ENCODE results near the gene TAF7L. TPM values are rescaled to one million over a fixed set of nuclear protein-coding genes. Genes with fewer than 3 reads are reported as not detected.

The TAF7L gene
- total and polyA plus RNA-seq, 4 donors: 0.20 to 0.72 (median 0.24) TPM

DNA sequence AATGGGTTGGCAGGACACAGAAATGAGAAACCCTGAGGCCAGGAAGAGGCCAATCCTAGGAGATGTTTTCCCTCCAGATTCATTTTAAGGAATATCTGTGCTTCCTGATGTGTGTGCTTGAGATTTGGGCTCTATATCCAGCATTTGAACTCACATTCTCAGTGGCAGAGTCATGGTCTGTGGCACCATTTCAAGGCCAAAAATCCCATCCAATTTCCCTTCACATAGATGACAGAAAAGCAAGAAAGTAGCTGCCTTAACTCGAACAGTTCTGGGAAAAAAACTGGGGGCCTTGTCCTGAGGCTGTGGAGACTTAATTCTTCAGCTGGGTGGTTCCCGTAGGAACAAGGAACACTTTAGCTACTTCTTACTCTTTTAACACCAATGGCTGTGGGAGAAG, 27.4 kb downstream of the TAF7L start:
- Histone ChIP-seq H3K27ac (ENCODE audit: low read depth, low read length) (no peak overlapping the region), H3K4me1 (ENCODE audit: control insufficient read depth, insufficient read depth, low read length) (no peaks in the 10 kb centered on the region), H3K27me3 (ENCODE audit: control insufficient read depth, insufficient read depth, low read length) (peaks cover 9% of the 10 kb centered on the region), H3K36me3 (ENCODE audit: control insufficient read depth, insufficient read depth, low read length) (no peaks in the 10 kb centered on the region), H3K9me3 (ENCODE audit: control insufficient read depth, insufficient read depth, low read length) (no peaks in the 10 kb centered on the region), H3K4me3 (ENCODE audit: low read depth, low read length) (no peak overlapping the region)
- DNase-seq (ENCODE audit: low read depth in 4 of 6, low spot score in 6 of 6): no peak
- WGBS (ENCODE audit: insufficient coverage): no CpG with 5 or more reads among the region's 2 CpGs

DNA sequence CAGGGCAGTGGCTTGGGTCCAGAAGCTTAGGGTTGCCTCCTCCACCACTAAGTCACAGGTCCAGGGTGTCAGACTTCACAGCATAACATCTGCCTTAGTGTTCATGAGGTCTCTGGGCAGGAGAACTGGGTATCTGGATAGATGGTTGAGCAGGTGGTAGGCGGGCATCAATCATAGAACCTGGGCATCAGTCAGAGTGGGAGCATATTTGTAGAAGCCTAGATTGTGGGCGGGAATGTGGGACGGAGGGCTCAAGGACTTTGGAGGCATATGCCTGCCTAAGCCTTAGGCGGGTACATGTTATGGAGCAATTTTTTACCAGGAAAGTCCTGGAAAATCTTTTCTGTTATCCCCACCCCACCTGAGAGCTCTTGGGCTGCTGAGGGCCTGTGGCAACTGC, 28.5 kb downstream of the TAF7L start:
- peaks cover 5% of the 10 kb centered on the region for H3K36me3 ChIP-seq (ENCODE audit: control insufficient read depth, insufficient read depth, low read length)
- no peaks in the 10 kb centered on the region for H3K4me1 ChIP-seq (ENCODE audit: control insufficient read depth, insufficient read depth, low read length)
- no peaks in the 10 kb centered on the region for H3K9me3 ChIP-seq (ENCODE audit: control insufficient read depth, insufficient read depth, low read length)
- H3K27ac ChIP-seq (ENCODE audit: low read depth, low read length): no peak overlapping the region
- no peak overlapping the region for H3K4me3 ChIP-seq (ENCODE audit: low read depth, low read length)
- 74% methylated on average over 3 of the region's 4 CpGs for WGBS (ENCODE audit: insufficient coverage)
- DNase-seq (ENCODE audit: low read depth in 4 of 6, low spot score in 6 of 6): no peak
- H3K27me3 ChIP-seq (ENCODE audit: control insufficient read depth, insufficient read depth, low read length): peaks cover 9% of the 10 kb centered on the region

DNA sequence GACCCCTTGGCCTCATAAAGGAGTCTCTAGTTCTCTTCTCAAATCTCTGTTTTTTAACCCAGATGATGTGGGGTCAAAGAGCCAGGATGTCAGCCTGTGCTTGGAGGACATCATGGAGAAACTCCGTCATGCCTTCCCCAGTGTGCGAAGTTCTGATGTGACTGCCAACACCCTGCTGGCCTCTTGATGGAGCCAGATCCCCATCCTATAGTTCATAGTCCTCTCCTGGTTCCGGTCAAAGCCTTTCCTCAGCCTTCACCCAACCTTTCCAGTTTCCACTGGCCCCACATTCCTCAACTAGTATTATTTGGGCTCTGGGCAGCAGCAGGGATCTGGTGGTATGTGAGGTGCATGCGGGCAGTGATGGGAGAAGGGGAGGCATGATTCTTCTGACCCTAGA, 30.7 kb downstream of the TAF7L start:
- DNase-seq (ENCODE audit: low read depth in 4 of 6, low spot score in 6 of 6): no peak
- H3K9me3 ChIP-seq (ENCODE audit: control insufficient read depth, insufficient read depth, low read length): no peaks in the 10 kb centered on the region
- 60% methylated on average over 3 of the region's 4 CpGs for WGBS (ENCODE audit: insufficient coverage)
- peaks cover 5% of the 10 kb centered on the region for H3K36me3 ChIP-seq (ENCODE audit: control insufficient read depth, insufficient read depth, low read length)
- H3K4me3 ChIP-seq (ENCODE audit: low read depth, low read length): no peak overlapping the region
- no peak overlapping the region for H3K27ac ChIP-seq (ENCODE audit: low read depth, low read length)
- peaks cover 9% of the 10 kb centered on the region for H3K27me3 ChIP-seq (ENCODE audit: control insufficient read depth, insufficient read depth, low read length)
- no peaks in the 10 kb centered on the region for H3K4me1 ChIP-seq (ENCODE audit: control insufficient read depth, insufficient read depth, low read length)

DNA sequence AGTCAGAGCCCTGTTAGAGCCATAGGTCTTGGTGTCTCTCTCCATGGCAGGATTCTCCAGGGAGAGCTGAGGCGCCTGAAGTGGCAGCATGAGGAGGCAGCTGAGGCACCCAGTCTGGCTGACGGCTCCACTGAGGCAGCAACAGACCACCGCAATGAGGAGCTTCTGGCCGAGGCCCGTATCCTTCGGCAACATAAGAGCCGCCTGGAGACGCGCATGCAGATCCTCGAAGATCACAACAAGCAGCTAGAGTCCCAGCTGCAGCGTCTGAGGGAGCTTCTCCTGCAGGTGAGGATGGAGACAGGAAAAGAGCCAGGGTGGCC, 32.9 kb downstream of the TAF7L start:
- Histone ChIP-seq H3K9me3 (ENCODE audit: control insufficient read depth, insufficient read depth, low read length) (no peaks in the 10 kb centered on the region), H3K27me3 (ENCODE audit: control insufficient read depth, insufficient read depth, low read length) (peaks cover 6% of the 10 kb centered on the region), H3K36me3 (ENCODE audit: control insufficient read depth, insufficient read depth, low read length) (peaks cover 12% of the 10 kb centered on the region), H3K4me1 (ENCODE audit: control insufficient read depth, insufficient read depth, low read length) (no peaks in the 10 kb centered on the region), H3K27ac (ENCODE audit: low read depth, low read length) (no peak overlapping the region), H3K4me3 (ENCODE audit: low read depth, low read length) (no peak overlapping the region)
- no peak for DNase-seq (ENCODE audit: low read depth in 4 of 6, low spot score in 6 of 6)
- 85% methylated on average over 11 of the region's 11 CpGs for WGBS (ENCODE audit: insufficient coverage)

DNA sequence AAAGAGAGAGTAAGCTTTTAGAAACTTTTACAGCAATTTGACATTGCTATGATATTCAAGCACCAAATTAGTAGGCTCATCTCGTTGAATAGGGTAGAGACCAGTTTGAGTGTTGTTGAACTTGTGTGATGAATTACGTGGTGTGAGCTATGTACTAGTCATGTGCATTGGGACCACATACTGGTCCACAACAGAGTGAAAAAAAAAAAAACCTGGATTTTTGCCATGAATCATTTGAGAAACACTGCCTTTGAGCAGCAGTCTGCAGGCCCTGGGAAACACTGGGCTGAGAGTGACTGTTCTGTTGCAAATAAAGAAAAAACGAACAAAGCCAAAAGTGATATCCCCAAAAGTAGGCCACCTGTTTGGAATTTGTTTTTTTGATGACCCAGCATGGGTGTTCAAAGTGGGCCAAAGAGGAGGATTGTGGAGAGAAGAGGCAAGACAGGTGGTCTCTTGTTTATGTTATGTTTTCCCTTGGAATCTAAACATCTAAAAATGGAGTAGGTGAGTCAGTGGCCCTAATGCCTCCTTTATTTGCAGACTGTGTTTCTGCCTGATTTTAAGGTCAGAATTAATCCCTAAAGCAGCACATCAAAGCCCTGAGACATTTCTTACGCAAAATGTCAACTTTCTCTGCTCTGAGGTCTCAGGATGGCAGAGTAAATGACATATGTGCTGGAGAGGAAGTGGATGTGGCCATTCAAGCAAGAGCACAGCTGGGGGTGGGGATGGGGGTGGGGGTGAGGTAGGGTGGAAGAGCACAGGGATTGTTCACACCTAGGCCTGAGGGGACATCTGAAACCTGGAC, 33.5 kb downstream of the TAF7L start:
- WGBS (ENCODE audit: insufficient coverage): 75% methylated on average over 4 of the region's 4 CpGs
- DNase-seq (ENCODE audit: low read depth in 4 of 6, low spot score in 6 of 6): no peak
- Histone ChIP-seq H3K4me3 (ENCODE audit: low read depth, low read length) (no peak overlapping the region), H3K27ac (ENCODE audit: low read depth, low read length) (no peak overlapping the region), H3K4me1 (ENCODE audit: control insufficient read depth, insufficient read depth, low read length) (no peaks in the 10 kb centered on the region), H3K27me3 (ENCODE audit: control insufficient read depth, insufficient read depth, low read length) (peaks cover 6% of the 10 kb centered on the region), H3K9me3 (ENCODE audit: control insufficient read depth, insufficient read depth, low read length) (no peaks in the 10 kb centered on the region), H3K36me3 (ENCODE audit: control insufficient read depth, insufficient read depth, low read length) (peaks cover 12% of the 10 kb centered on the region)

DNA sequence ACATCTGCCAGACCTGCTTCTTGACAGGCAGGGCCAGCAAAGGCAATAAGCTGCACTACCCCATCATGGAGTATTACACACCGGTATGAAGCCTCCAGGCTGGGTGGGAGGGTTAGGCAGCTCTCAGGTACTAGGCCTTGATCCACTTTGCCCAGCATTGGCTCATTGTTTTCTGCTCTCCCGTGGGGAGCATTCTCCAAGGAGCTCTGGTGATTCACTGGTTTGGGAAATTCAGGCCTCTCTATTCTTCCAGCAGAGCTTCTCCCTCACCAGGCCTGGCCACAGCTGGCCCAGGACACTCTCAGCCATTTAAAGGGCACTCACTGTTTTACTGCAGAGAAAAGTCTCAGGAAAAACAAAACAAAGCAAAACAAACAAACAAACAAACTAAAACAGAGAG, 38.5 kb downstream of the TAF7L start:
- Histone ChIP-seq H3K27me3 (ENCODE audit: control insufficient read depth, insufficient read depth, low read length) (peaks cover 2% of the 10 kb centered on the region), H3K4me1 (ENCODE audit: control insufficient read depth, insufficient read depth, low read length) (no peaks in the 10 kb centered on the region), H3K9me3 (ENCODE audit: control insufficient read depth, insufficient read depth, low read length) (no peaks in the 10 kb centered on the region), H3K27ac (ENCODE audit: low read depth, low read length) (no peak overlapping the region), H3K4me3 (ENCODE audit: low read depth, low read length) (no peak overlapping the region), H3K36me3 (ENCODE audit: control insufficient read depth, insufficient read depth, low read length) (peaks cover 13% of the 10 kb centered on the region)
- DNase-seq (ENCODE audit: low read depth in 4 of 6, low spot score in 6 of 6): no peak
- 45% methylated on average over 2 of the region's 2 CpGs for WGBS (ENCODE audit: insufficient coverage)

DNA sequence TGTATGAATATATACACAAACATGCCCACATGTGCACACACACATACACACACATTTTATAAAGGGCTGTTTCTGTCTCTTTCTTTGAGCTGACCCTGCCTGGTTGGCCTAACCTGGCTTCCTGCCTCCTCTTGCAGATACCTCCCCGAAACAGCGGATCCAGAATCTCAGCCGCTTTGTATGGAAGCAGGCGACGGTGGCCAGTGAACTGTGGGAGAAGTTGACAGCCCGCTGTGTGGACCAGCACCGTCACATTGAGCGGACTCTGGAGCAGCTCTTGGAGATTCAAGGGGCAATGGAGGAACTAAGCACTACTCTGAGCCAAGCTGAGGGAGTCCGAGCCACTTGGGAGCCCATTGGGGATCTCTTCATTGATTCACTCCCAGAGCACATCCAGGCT, 49.6 kb downstream of the TAF7L start:
- H3K27ac ChIP-seq (ENCODE audit: low read depth, low read length): no peak overlapping the region
- peaks cover 5% of the 10 kb centered on the region for H3K36me3 ChIP-seq (ENCODE audit: control insufficient read depth, insufficient read depth, low read length)
- H3K9me3 ChIP-seq (ENCODE audit: control insufficient read depth, insufficient read depth, low read length): no peaks in the 10 kb centered on the region
- H3K4me1 ChIP-seq (ENCODE audit: control insufficient read depth, insufficient read depth, low read length): no peaks in the 10 kb centered on the region
- no peak for DNase-seq (ENCODE audit: low read depth in 4 of 6, low spot score in 6 of 6)
- WGBS (ENCODE audit: insufficient coverage): 73% methylated on average over 9 of the region's 9 CpGs
- no peak overlapping the region for H3K4me3 ChIP-seq (ENCODE audit: low read depth, low read length)
- H3K27me3 ChIP-seq (ENCODE audit: control insufficient read depth, insufficient read depth, low read length): no peaks in the 10 kb centered on the region

DNA sequence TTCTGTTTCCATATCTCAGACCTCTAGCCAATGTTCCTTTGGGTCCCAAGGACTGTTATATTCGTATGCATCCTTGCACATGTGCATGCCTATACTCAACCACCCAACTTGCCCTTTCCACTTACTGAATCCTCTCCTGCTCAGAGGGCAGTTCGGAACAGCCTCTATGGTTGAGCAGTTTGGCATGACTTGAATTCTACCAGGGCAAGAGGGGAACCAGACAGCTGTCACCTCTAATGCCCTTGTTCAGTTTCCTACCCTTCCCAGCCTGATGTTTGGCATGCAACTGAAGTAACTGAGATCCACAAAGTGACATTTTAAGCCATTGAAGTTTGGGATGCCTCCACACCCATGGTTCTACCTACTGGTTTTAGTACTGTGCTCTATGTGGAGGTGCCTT, 54.1 kb downstream of the TAF7L start:
- no peaks in the 10 kb centered on the region for H3K4me1 ChIP-seq (ENCODE audit: control insufficient read depth, insufficient read depth, low read length)
- H3K36me3 ChIP-seq (ENCODE audit: control insufficient read depth, insufficient read depth, low read length): peaks cover 11% of the 10 kb centered on the region
- H3K4me3 ChIP-seq (ENCODE audit: low read depth, low read length): no peak overlapping the region
- H3K27me3 ChIP-seq (ENCODE audit: control insufficient read depth, insufficient read depth, low read length): peaks cover 5% of the 10 kb centered on the region
- no peak for DNase-seq (ENCODE audit: low read depth in 4 of 6, low spot score in 6 of 6)
- H3K9me3 ChIP-seq (ENCODE audit: control insufficient read depth, insufficient read depth, low read length): no peaks in the 10 kb centered on the region
- H3K27ac ChIP-seq (ENCODE audit: low read depth, low read length): no peak overlapping the region
- 70% methylated on average over 2 of the region's 2 CpGs for WGBS (ENCODE audit: insufficient coverage)

DNA sequence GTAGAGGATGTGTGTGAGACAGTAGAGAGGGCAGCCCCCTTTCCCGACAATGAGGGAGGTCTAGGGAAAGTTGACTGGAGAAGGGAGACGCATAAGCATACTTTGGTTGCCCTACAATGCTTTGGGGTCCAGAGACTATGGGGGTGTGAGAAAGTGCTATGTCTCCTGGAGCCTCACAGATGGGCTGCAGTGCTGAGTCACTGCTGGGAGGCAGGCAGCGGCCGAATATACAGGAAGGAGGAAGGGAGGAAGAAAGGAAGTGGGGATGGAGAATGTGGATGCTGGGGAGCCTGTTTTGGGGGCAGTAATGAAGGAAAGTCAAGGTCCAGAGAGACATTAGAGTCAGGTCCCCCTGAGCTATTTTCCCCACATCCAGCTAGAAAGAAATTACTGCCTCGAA, 58.8 kb downstream of the TAF7L start:
- WGBS (ENCODE audit: insufficient coverage): 87% methylated on average over 3 of the region's 5 CpGs
- H3K9me3 ChIP-seq (ENCODE audit: control insufficient read depth, insufficient read depth, low read length): no peaks in the 10 kb centered on the region
- no peak overlapping the region for H3K27ac ChIP-seq (ENCODE audit: low read depth, low read length)
- peaks cover 9% of the 10 kb centered on the region for H3K27me3 ChIP-seq (ENCODE audit: control insufficient read depth, insufficient read depth, low read length)
- no peak overlapping the region for H3K4me3 ChIP-seq (ENCODE audit: low read depth, low read length)
- peaks cover 6% of the 10 kb centered on the region for H3K36me3 ChIP-seq (ENCODE audit: control insufficient read depth, insufficient read depth, low read length)
- H3K4me1 ChIP-seq (ENCODE audit: control insufficient read depth, insufficient read depth, low read length): no peaks in the 10 kb centered on the region
- DNase-seq (ENCODE audit: low read depth in 4 of 6, low spot score in 6 of 6): no peak

DNA sequence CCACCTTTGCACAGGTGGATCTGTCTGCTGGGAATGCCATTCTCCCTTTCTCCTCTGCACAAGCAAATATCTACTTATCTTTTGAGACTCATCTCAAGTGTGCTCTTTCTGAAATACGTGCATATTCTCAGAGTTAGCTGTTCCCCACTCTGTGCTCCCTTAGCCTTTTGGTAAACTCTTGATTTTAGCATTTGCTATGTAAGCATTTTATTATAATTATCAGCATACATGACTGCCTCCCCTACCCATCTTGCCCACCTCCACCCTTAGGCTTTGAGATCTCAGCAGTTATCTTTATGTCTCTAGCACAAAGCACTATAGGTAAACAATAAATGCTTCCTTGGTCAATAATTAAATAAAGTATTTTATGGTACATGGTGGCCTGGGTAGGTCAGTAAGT, 60.1 kb downstream of the TAF7L start:
- DNase-seq (ENCODE audit: low read depth in 4 of 6, low spot score in 6 of 6): no peak
- Histone ChIP-seq H3K36me3 (ENCODE audit: control insufficient read depth, insufficient read depth, low read length) (peaks cover 6% of the 10 kb centered on the region), H3K27me3 (ENCODE audit: control insufficient read depth, insufficient read depth, low read length) (peaks cover 9% of the 10 kb centered on the region), H3K9me3 (ENCODE audit: control insufficient read depth, insufficient read depth, low read length) (no peaks in the 10 kb centered on the region), H3K4me1 (ENCODE audit: control insufficient read depth, insufficient read depth, low read length) (no peaks in the 10 kb centered on the region), H3K27ac (ENCODE audit: low read depth, low read length) (no peak overlapping the region), H3K4me3 (ENCODE audit: low read depth, low read length) (no peak overlapping the region)
- no CpG with 5 or more reads among the region's 1 CpG for WGBS (ENCODE audit: insufficient coverage)

Measured in spinal cord (tissue), 10 donors.